NCI-H128 (cell line): Measurements from ENCODE around the gene SLC25A26.
"Not testable (repeated sequence)": the region's sequence is repeated elsewhere in the genome, so short reads cannot be mapped to it uniquely, and the experiment has no call there.

Experiments used
- DNase-seq: peaks from one replicate; lab custom pipeline; 2025; ENCODE audit not compliant: unreplicated experiment; lab: John Stamatoyannopoulos, UW

The SLC25A26 gene

GRCh38 chr3:66406831-66407610, 186.2 kb downstream of the SLC25A26 start:
- no peak for DNase-seq

- DNase-seq = no peak
These were observed 186.9 kb downstream of the SLC25A26 start for GRCh38 chr3:66407611-66408218.

GRCh38 chr3:66409771-66410754, 189.3 kb downstream of the SLC25A26 start:
- no peak for DNase-seq

DNA sequence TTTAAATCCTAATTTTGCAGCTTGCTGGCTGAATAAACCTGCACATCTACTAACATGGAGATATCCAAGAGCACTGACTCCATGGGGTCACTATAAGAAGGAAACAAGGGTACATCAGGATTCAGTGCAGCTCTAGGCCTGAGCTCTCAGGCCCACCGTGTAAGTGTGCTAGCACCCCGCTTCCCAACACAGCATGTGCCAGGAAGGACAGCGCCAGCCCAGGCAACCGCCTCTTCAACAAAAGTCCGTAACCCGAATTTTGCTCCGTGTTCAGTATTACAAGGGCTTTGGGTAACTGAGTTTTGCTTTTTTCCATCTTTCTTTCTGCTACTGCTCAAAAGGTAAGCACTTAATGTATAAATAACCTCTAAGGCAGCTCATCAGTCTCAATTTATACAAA, 190.2 kb downstream of the SLC25A26 start:
- no peak for DNase-seq

GRCh38 chr3:66411474-66411873, 190.7 kb downstream of the SLC25A26 start:
- no peak for DNase-seq

DNA sequence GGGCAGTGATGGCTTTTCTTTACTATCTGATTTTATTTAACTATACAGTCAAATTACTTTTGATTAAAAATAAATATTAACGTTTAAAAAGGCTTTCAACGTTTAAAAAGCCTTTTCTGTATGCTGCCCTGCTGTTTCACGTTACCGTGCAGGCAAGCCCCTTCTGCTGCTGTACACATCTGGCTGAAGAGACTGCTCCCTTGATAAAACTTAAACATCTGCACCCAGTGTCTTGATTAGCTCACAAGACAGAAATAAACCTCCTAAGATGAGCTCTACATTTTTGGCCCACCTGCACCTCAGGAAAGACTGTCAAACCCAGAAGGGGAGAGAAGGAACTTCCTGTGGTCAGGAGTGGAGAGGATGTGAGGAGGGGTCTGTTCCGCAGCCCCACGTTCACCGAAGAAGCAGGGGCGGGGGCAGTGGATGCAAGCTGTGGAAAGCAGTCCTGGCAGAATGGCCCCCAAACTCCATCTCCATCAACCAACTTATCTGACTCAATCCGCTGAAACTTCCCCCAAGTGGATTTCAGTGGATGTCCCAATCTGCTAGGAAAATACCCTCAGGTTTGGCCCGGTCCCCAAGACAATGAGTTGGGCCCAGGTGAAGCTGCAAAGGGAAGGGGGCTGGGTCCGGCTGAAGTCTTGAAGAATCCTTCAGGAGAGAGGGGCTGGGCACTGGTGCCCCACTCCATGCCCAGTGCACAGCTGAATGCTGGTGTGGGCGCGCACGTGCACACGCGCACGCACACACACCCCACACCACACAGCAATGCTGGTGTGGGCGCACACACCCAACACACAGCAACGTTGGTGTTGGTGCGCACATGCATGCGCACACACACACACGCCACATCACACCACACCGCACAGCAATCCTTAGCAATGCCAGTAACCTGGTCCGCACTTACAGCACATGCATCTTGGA, 191.4 kb downstream of the SLC25A26 start:
- DNase-seq = no peak

DNA sequence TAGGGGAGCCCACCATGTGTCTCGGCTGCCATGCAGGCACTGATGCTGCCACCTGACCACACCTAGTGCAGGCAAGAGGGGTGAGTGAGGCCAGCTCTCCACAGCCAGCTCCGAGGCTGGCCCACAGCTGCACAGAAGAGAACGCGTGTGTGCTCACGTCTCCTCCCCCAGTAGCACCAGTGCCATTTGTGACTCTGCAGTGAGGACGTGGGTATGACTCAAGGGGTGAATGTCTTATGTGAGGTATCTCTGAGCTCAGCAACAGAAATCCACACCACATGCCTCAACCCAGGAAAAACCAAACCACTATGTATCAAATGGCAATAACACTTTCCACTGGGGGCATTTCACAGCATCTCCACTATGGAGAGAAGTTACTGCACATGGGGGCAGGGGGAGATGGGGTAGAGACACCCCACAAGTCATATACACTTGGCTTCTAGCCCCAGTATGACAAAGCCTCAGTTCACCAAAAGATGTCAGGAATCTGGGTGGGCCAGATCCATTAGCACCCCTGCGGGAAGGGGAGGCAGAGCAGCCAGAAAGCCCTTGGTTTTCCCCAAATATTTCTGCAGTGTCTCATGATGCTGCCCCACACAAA, 192.4 kb downstream of the SLC25A26 start:
- DNase-seq = no peak

GRCh38 chr3:66414846-66415245, 194.0 kb downstream of the SLC25A26 start:
- DNase-seq = no peak

DNA sequence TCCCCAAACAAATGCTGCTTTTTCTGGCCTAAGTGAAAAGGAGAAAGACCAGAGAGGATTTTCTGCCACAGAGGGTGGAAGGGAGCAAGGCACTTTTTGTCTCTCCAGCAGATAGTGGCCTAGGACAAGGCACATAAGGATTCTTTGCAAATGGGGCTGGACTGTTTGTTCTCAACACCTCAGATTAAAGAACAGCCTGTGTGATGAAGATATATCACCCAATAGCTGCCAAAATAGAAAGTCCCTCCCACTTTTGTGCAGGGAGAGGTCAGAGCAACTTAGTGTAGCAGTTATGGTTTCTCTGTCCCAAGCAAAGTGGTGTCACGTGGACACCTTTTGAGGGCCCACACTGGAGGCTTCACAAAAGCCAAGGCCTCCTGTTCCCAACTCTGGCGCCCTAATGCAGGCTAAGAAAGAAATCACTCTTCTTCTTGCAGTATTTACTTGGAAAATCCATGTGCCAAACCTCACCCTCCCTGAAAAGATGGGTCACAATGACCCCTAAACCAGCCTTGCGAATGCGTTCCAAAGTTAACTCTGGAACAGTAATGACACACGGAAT, 195.1 kb downstream of the SLC25A26 start:
- no peak for DNase-seq

DNA sequence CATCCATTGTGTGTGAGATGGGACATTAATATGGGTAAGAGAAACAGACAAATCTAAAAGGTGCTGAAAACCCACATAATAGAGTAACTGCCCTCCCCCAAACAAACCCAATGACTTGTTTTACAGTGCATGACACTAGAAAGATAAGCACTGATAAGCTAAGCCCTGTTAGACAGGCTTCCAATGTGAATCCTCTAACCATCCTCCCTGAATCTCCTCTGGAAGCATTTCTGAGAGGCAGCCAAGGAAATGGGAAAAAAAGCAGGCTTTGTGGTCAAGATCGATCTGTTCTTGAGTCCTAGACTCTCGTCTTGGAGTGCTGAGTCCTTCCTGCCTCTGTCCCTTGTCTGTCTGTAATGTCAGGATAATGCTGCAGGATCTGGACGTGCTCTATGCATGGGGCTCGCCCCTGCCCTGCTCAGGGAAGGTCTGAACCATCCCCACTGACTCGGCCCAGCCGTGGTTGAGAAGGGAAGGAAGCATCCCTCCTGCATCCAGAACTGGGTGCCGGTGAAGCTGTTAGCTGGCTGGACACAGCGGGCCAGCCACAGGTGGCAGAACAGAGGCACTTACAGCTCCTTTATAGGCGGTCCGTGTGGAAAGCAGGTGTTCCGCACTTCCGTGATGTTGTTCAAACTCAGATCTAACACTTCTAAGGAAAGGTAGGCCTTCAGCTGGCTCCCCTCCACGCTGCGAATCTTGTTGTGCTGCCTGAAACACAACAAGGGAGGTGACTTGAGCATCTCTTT, 195.9 kb downstream of the SLC25A26 start:
- DNase-seq = no peak

DNA sequence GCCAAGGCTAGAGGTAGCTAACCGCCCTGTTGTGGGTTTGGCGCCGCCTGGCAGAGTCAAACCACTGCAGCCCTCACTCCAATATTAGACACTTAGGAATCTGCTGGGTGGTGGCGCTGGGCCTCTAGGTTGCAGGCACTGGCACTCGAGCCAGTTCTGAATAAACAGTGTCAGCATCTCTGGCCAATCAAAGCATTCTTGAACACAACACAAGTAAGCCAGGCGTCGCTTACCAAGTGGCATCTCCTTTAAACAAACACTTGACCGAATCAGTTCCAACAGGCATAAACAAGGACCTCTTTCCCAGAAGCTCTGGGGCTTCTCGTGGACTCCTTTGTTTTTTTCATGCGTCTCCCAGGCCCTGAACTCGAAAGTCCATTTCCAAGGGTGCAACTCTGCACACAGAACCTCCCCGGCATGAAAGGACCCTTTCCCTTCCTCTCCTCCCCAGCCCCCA, 197.7 kb downstream of the SLC25A26 start:
- no peak for DNase-seq

DNA sequence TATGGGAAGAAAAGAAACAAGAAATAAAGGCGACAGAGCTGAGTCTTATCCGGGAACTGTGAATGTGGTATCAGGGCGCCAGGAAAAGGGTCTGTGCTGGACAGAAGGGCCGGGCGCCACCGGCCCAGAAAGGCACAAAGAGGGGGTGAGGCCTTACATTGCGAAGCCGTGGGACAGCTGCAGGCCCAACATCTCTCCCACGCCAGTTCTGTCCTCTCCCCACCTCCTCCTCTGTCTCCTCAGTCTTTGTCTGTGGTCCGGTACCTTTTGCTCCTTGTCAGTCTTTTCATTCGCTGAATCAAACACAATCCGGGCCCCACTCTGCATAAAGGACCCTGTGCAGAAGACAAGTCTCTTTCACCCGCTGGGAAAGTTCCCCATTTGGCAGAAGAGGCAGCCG, 198.2 kb downstream of the SLC25A26 start:
- DNase-seq = no peak

DNA sequence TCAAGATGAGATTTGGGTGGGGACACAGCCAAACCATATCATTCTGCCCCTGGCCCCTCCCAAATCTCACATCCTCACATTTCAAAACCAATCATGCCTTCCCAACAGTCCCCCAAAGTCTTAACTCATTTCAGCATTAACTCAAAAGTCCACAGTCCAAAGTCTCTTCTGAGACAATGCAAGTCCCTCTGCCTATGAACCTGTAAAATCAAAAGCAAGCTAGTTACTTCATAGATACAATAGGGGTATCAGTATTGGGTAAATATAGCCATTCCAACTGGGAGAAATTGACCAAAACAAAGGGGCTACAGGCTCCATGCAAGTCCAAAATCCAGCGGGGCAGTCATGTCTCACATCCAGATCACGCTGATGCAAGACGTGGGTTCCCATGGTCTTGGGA, 200.3 kb downstream of the SLC25A26 start:
- DNase-seq = not testable (repeated sequence)

- DNase-seq = not testable (repeated sequence)
These were observed 201.1 kb downstream of the SLC25A26 start for GRCh38 chr3:66421893-66422292.

DNA sequence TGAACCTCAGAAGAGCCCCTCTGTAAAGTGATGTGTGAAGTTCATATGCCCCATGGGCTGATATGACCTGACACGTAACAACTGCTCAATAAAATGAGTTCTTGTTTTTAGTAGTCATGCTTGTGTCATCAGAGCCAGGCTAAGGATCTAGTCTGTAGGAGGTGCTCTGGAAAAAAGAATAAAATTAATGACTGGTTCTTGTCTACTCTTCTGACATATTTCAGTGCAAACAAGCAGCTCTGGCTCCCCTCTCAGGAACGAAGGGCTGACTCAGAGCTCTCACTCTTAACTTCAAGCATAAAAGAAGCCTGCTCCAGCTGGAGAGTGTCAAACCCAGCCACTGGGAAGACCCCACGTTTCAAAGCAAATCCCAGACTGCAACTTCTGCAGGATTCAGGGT, 203.0 kb downstream of the SLC25A26 start:
- no peak for DNase-seq

DNA sequence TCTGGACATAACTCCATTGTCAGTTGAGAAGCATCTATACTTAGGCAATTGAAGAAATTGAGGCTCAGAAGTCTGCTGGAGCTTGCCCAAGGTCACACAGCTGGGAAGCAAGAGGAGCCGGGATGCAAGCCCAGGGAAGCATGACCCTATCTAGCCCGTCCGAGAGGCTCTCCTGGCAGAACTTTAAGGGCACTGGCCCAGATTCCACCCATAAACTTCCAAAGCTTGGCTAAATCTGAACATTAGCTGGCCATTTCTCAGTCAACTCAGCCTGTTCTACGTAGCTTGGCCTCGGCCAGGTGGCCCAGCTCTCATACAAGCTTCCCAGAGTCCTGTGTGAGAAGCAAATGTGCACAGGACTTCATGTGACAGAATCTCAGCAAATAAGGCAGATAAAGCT, 204.2 kb downstream of the SLC25A26 start:
- DNase-seq = no peak

DNA sequence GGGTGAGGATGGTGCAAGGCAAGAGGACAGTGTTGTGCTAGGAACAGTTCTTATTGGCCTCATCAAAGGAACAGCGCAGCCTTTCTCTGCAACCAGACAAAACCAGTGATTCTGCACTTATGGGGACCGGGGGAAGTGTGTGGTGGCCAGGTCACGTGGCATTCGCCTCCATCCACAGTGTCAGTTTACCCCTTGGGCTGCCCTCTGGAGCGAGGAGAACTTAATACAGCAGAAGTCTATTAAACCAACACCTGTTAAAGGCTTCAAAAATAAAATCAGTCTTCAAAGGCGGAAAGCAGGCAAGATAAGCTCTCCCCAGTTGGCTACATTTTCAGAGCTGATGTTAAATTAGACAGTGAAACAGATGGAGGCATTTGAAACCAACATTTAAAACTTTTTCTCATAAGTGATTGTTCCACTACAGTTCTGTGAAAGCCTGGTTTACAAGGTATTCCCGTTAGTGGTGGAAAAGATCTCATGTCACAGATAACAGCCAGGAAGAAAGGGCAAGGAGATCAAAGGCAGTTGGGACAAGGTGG, 204.8 kb downstream of the SLC25A26 start:
- no peak for DNase-seq

- no peak for DNase-seq
These were observed 205.3 kb downstream of the SLC25A26 start for GRCh38 chr3:66426135-66426534.

- no peak for DNase-seq
These were observed 206.6 kb downstream of the SLC25A26 start for GRCh38 chr3:66427352-66427751.
